ENCODE data around the gene MFSD1. TPM values are rescaled to one million over a fixed set of nuclear protein-coding genes. Genes with fewer than 3 reads are reported as not detected.

Gene MFSD1
- polyA plus RNA-seq, 3 donors, result 110 to 262 (median 225) TPM

DNA sequence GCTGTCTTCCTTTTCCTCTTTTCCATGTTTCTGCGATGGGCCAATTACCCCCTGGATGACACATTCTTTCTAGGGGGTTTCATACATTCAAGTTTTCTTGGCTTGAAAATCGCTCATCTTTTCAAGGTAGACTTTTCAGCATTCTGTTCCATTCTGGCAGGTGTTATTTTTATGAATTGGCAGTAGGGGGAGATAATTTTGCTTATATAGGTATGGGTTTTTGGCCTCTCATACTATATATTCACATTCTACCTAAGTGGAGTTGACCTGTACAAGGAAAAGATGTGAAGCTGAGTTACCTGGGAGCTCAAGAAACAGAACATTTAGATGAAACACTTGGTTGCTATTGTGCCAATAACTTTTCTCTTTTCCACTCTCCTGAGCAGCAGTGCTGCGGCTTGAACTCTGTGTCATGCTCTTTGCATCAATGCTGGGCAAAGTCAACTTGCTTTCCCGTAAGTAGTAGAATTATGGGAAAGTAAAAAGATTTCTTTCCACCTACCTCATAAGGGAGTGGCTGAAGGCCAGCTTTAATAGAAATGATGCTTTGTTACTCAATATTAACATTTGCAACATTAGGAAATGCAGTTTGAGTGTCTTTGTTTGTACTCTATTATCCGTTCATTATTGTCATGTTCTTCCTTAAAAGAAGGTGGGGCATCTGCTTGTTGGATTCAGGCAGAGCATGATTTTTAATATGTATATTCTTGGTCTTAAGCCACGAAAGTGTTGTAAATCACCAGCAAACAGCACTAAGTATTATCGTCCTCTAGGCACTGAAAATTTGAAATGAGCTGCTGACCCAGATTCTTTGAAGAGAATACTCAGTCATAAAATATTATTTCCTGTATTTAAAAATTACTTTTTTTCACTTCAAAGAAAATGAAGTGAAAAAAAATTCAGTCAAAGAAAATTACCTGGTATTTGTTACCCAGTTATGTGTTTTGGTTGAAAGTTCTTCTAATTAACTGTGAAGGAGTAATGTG lies 27.7 kb upstream of the MFSD1 start:
- TF ChIP-seq, protein P1, sequence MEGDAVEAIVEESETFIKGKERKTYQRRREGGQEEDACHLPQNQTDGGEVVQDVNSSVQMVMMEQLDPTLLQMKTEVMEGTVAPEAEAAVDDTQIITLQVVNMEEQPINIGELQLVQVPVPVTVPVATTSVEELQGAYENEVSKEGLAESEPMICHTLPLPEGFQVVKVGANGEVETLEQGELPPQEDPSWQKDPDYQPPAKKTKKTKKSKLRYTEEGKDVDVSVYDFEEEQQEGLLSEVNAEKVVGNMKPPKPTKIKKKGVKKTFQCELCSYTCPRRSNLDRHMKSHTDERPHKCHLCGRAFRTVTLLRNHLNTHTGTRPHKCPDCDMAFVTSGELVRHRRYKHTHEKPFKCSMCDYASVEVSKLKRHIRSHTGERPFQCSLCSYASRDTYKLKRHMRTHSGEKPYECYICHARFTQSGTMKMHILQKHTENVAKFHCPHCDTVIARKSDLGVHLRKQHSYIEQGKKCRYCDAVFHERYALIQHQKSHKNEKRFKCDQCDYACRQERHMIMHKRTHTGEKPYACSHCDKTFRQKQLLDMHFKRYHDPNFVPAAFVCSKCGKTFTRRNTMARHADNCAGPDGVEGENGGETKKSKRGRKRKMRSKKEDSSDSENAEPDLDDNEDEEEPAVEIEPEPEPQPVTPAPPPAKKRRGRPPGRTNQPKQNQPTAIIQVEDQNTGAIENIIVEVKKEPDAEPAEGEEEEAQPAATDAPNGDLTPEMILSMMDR (IDR thresholded peaks at IDR 0.05), result no peak
- no peaks in the 10 kb centered on the region for H3K36me3 ChIP-seq (replicated peaks in 1 of 2; ENCODE audit: control insufficient read depth in 1 of 2, insufficient read depth in 2 of 2, low read length in 2 of 2)
- no peaks in the 10 kb centered on the region for H3K9me3 ChIP-seq (replicated peaks in 1 of 2; ENCODE audit: control insufficient read depth in 1 of 2, insufficient read depth in 1 of 2, low read length in 2 of 2)
- H3K27ac ChIP-seq (ENCODE audit: low read depth in 1 of 2, low read length in 2 of 2), result no peak overlapping the region
- no peaks in the 10 kb centered on the region for H4K20me1 ChIP-seq (ENCODE audit: insufficient read depth, low read length)
- DNase-seq, result no peak
- peaks cover 0 to 5% of the 10 kb centered on the region in 2 donors for H3K4me1 ChIP-seq (ENCODE audit: control insufficient read depth in 1 of 2, insufficient read depth in 2 of 2, low read length in 2 of 2)
- no peak overlapping the region for H3K4me3 ChIP-seq (replicated peaks in 1 of 3; ENCODE audit: low read depth in 2 of 3, low read length in 3 of 3)
- WGBS (ENCODE audit: insufficient coverage), result no CpG with 5 or more reads among the region's 7 CpGs
- Mint-ChIP-seq H3K9me3 (no peaks in the 10 kb centered on the region), H3K27ac (no peak overlapping the region), H3K4me3 (no peak overlapping the region), H3K4me1 (peaks cover 13% of the 10 kb centered on the region), H3K36me3 (peaks cover 0 to 2% of the 10 kb centered on the region in 2 donors), H3K27me3 (ENCODE audit: low read depth in 3 of 3) (peaks cover 2 to 5% (median 3%) of the 10 kb centered on the region in 3 donors)
- H2AFZ ChIP-seq (ENCODE audit: insufficient read depth, low read depth, low read length, poor library complexity, severe bottlenecking), result no peak overlapping the region
- H3K9ac ChIP-seq (ENCODE audit: insufficient read depth, low read length, poor library complexity, severe bottlenecking), result no peak overlapping the region
- H3K27me3 ChIP-seq (ENCODE audit: control insufficient read depth in 2 of 2, insufficient read depth in 2 of 2, low read length in 2 of 2), result no peaks in the 10 kb centered on the region
- no peaks in the 10 kb centered on the region for H3K79me2 ChIP-seq (ENCODE audit: insufficient read depth, low read length)
- H3K4me2 ChIP-seq (replicated peaks; ENCODE audit: extremely low read depth, low read length, poor library complexity, severe bottlenecking), result no peak overlapping the region
- intact Hi-C loops (cut with micrococcal nuclease), result no loop called here

DNA sequence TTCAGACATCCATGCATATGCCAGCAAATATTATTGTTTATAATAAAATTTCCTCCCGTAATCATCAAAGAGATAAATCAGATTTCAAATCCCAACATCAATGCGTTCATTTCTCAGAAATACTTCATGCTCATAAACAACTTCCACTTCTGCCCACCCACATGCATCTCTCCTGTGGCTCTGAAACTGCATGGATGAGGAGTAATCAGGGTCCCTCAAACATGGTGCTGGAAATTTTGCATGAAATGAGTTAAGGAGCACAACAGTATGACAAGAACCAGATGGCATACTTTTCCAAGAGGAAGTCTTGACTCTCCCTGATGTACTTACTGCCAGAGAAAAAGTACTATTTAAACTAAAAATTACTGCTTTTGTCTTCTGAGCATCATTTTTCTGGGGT lies 26.9 kb upstream of the MFSD1 start:
- Mint-ChIP-seq H3K27me3 (ENCODE audit: low read depth in 3 of 3) (peaks cover 2 to 5% (median 3%) of the 10 kb centered on the region in 3 donors), H3K4me1 (peaks cover 13% of the 10 kb centered on the region), H3K4me3 (no peak overlapping the region), H3K9me3 (peaks cover 0 to 2% (median 0%) of the 10 kb centered on the region in 7 donors), H3K27ac (no peak overlapping the region), H3K36me3 (peaks cover 0 to 2% of the 10 kb centered on the region in 2 donors)
- Histone ChIP-seq H3K4me3 (replicated peaks in 1 of 3; ENCODE audit: low read depth in 2 of 3, low read length in 3 of 3) (no peak overlapping the region), H2AFZ (ENCODE audit: insufficient read depth, low read depth, low read length, poor library complexity, severe bottlenecking) (no peak overlapping the region), H3K36me3 (replicated peaks in 1 of 2; ENCODE audit: control insufficient read depth in 1 of 2, insufficient read depth in 2 of 2, low read length in 2 of 2) (no peaks in the 10 kb centered on the region), H3K27me3 (ENCODE audit: control insufficient read depth in 2 of 2, insufficient read depth in 2 of 2, low read length in 2 of 2) (no peaks in the 10 kb centered on the region), H3K4me1 (ENCODE audit: control insufficient read depth in 1 of 2, insufficient read depth in 2 of 2, low read length in 2 of 2) (peaks cover 0 to 5% of the 10 kb centered on the region in 2 donors), H3K27ac (ENCODE audit: low read depth in 1 of 2, low read length in 2 of 2) (no peak overlapping the region), H3K9me3 (replicated peaks in 1 of 2; ENCODE audit: control insufficient read depth in 1 of 2, insufficient read depth in 1 of 2, low read length in 2 of 2) (no peaks in the 10 kb centered on the region), H4K20me1 (ENCODE audit: insufficient read depth, low read length) (no peaks in the 10 kb centered on the region), H3K9ac (ENCODE audit: insufficient read depth, low read length, poor library complexity, severe bottlenecking) (no peak overlapping the region), H3K4me2 (replicated peaks; ENCODE audit: extremely low read depth, low read length, poor library complexity, severe bottlenecking) (no peak overlapping the region), H3K79me2 (ENCODE audit: insufficient read depth, low read length) (no peaks in the 10 kb centered on the region)
- intact Hi-C loops (cut with micrococcal nuclease), result no loop called here
- no peak for DNase-seq
- TF ChIP-seq, protein P1 (IDR thresholded peaks at IDR 0.05), result no peak
- no CpG with 5 or more reads among the region's 2 CpGs for whole genome bisulfite sequencing (ENCODE audit: insufficient coverage)
